ENCODE data around the gene SORCS3. TPM values are rescaled to one million over a fixed set of nuclear protein-coding genes. Genes with fewer than 3 reads are reported as not detected.

The SORCS3 gene
- total RNA-seq, 4 donors from 2014 or later, result not detected

GRCh38 chr10:104731192-104731591 lies 90.1 kb downstream of the SORCS3 start:
- no peak overlapping the region for H3K4me3 ChIP-seq (replicated peaks in 1 of 3)
- no peaks in the 10 kb centered on the region for H3K27me3 ChIP-seq
- TF ChIP-seq CTCF (IDR thresholded peaks at IDR 0.05), result no peak
- no peak for TF ChIP-seq POLR2A (IDR thresholded peaks at IDR 0.05)
- H3K36me3 ChIP-seq, result no peaks in the 10 kb centered on the region
- no peak for DNase-seq
- no peaks in the 10 kb centered on the region for H3K9me3 ChIP-seq
- no peaks in the 10 kb centered on the region for H3K4me1 ChIP-seq
- intact Hi-C loops (cut with DNase I), result no loop called here
- no peak overlapping the region for H3K27ac ChIP-seq
- WGBS, 2 donors, result 76 to 88% methylated on average over 3 of the region's 3 CpGs

DNA sequence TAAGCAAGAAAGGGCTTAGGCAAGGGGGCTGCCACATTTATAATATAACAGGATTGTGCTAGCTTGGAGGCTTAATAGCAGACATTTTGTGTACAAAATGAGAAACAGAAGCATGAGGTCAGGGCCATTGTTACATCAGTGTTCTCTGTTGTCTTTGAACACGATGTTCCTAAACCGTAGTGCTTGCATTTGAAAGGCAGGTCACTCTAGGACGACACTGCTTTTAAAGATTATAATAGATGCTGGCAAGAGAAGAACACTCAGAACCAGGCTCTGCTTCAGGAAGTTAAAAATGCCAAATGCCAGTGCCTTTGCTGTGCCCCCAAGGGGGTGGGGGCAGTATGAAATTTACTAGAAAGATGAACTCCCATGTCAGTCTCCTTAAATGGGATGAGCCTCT lies 91.1 kb downstream of the SORCS3 start:
- no peak for DNase-seq
- Histone ChIP-seq H3K27ac (no peak overlapping the region), H3K27me3 (no peaks in the 10 kb centered on the region), H3K4me1 (no peaks in the 10 kb centered on the region), H3K4me3 (replicated peaks in 1 of 3) (no peak overlapping the region), H3K36me3 (no peaks in the 10 kb centered on the region), H3K9me3 (no peaks in the 10 kb centered on the region)
- TF ChIP-seq CTCF (IDR thresholded peaks at IDR 0.05) (no peak), POLR2A (IDR thresholded peaks at IDR 0.05) (no peak)
- 51 to 67% methylated on average over 3 of the region's 3 CpGs for WGBS, 2 donors
- intact Hi-C loops (cut with DNase I), result no loop called here

DNA sequence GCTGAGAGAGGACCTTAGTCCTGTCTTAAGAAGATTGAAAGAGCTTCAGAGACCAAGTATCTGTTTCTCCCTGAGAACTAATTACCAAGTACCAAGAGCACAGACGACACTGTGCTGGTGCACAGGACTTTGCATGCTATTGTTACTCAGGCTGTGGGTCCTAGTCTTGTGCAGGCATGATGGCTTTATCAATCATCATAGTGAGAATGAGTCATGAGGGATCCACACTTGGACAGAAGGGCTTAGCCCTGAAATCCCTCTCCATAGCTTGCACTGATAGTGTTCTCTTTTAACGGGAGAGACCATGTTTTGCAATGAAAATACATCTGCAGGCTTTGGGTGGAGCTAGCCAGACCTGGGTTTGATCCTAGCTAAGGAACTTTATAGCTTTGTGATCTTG lies 93.3 kb downstream of the SORCS3 start:
- Histone ChIP-seq H3K9me3 (no peaks in the 10 kb centered on the region), H3K4me1 (no peaks in the 10 kb centered on the region), H3K27me3 (no peaks in the 10 kb centered on the region), H3K27ac (no peak overlapping the region), H3K36me3 (no peaks in the 10 kb centered on the region), H3K4me3 (replicated peaks in 1 of 3) (no peak overlapping the region)
- DNase-seq, result no peak
- WGBS, 2 donors, result 48 to 51% methylated on average over 2 of the region's 2 CpGs
- intact Hi-C loops (cut with DNase I), result no loop called here
- TF ChIP-seq POLR2A (IDR thresholded peaks at IDR 0.05), result no peak
- no peak for TF ChIP-seq CTCF (IDR thresholded peaks at IDR 0.05)

DNA sequence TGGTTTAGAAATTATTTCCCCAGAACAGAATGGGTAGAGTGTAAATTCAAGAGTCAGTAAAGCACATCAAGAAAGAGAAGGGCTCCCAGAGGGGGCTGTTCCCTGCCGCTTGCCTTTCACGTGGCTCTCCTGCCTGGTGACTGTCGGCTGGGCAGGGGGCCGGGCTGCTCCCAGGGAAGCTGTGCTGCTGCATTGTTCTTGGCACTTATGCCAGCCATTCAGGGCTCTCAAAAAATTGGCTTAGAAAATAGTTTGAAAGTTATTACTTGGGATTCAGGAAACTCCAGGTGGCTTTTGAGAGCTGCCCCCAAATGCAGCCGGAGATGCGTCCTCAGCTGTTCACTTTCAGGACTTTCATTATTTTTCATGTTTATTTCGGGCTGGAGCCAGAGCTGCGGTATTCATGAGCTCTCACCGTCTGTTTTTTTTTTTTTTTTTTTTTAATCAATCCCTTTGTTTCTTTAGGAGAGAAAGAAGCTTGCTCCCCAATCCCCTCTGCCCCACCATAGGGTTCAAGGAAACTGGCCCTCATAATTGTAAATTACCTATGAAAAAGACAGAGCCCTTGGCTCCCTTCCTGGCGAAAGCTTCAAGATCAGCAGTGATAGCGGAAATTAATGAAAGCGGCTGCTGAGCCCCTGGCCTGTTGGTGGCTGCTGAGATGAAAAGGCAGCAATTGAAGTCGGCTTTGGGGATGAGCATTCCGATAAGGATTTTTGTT lies 94.1 kb downstream of the SORCS3 start:
- 18 to 21% methylated on average over 14 of the region's 14 CpGs for WGBS, 2 donors
- H3K9me3 ChIP-seq, result no peaks in the 10 kb centered on the region
- intact Hi-C loops (cut with DNase I), result no loop called here
- no peak for TF ChIP-seq CTCF (IDR thresholded peaks at IDR 0.05)
- TF ChIP-seq POLR2A (IDR thresholded peaks at IDR 0.05), result no peak
- no peaks in the 10 kb centered on the region for H3K36me3 ChIP-seq
- DNase-seq, result peak; percentile 31 to 44
- no peak overlapping the region for H3K27ac ChIP-seq
- no peaks in the 10 kb centered on the region for H3K27me3 ChIP-seq
- H3K4me3 ChIP-seq (replicated peaks in 1 of 3), result no peak overlapping the region
- H3K4me1 ChIP-seq, result no peaks in the 10 kb centered on the region

DNA sequence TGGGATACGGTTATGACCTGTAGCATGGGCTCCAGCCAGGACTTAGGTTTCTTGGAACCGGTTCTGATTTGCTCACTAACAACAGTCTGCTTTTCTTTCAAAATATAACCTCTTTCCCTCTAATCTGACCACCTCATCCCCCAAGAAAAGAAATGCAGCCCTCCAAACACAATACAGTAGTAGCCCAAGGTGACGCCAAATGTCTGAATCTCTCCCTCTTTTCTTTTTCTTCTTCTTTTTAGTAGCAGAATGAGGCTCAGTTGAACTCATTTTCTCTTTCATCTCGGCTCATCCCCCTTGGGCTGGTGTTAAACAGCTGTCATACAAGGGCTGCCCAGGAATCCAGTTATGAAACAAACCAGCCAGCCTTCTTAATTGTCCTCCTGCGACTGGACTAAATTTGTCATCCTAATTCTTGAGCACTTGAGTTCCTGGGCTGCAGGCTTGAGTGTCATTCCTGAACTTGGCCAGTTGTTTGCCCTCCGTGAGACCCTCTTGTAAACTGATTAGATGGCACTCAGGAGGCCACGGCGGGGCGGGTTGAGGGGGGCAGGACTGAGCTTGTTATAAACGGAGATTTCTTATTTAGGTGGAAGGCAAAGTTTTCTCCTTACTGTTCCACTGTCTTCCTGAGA lies 94.8 kb downstream of the SORCS3 start:
- Histone ChIP-seq H3K27ac (no peak overlapping the region), H3K4me3 (replicated peaks in 1 of 3) (no peak overlapping the region), H3K36me3 (no peaks in the 10 kb centered on the region), H3K9me3 (no peaks in the 10 kb centered on the region), H3K4me1 (no peaks in the 10 kb centered on the region), H3K27me3 (no peaks in the 10 kb centered on the region)
- no peak for TF ChIP-seq CTCF (IDR thresholded peaks at IDR 0.05)
- TF ChIP-seq POLR2A (IDR thresholded peaks at IDR 0.05), result no peak
- DNase-seq, result no peak
- 13 to 21% methylated on average over 10 of the region's 10 CpGs for WGBS, 2 donors
- intact Hi-C loops (cut with DNase I), result no loop called here
